ENCODE results near the gene CCL27. TPM values are rescaled to one million over a fixed set of nuclear protein-coding genes. Genes with fewer than 3 reads are reported as not detected.

The CCL27 gene
- total and polyA plus RNA-seq, 10 of the 15 experiments (the other 5 are each of a cell fraction or from before 2014, with no cell fraction given) = 0.45 TPM; not detected in 9

- RAD21 ChIA-PET (ENCODE audit: unreplicated experiment) = interaction anchor here (0.7 to 1.9 kb wide), 4 partner anchors 14 to 45 kb away, joined by 3 to 9 read pairs (median 6); partner anchors contain the start of gene SIGMAR1
- Histone ChIP-seq H2AFZ (ENCODE audit: control insufficient read depth, low read depth, low read length) (peak within 1 kb of the TSS; percentile 98), H3K36me3 (ENCODE audit: control insufficient read depth in 2 of 2, insufficient read depth in 2 of 2, low read length in 1 of 2) (peaks cover 3 to 4% of the 10 kb centered on the region in 2 experiments; a peak in 2 of 4 replicates), H3K4me3 (peak within 1 kb of the TSS; percentile 96), H3K79me2 (ENCODE audit: control insufficient read depth, insufficient read depth, low read length) (peaks cover 2% of the 10 kb centered on the region; the same call in 1 of the 2 replicates), H3K27me3 (replicated peaks in 1 of 2; ENCODE audit: control insufficient read depth in 2 of 2, insufficient read depth in 2 of 2, low read length in 1 of 2) (peaks cover 6 to 7% of the 10 kb centered on the region in 2 experiments; a peak in 2 of 4 replicates), H4K20me1 (ENCODE audit: control insufficient read depth, insufficient read depth) (no peaks in the 10 kb centered on the region), H3K4me1 (ENCODE audit: control insufficient read depth, insufficient read depth, low read length) (peaks cover 6% of the 10 kb centered on the region), H3K4me2 (ENCODE audit: control insufficient read depth, insufficient read depth) (peak within 1 kb of the TSS; percentile 84), H3K9me3 (replicated peaks; ENCODE audit: control insufficient read depth, insufficient read depth, low read length) (no peaks in the 10 kb centered on the region; the same call in 2 of the 3 replicates), H3K9ac (ENCODE audit: control insufficient read depth, insufficient read depth, low read length) (peak within 1 kb of the TSS; percentile 84), H3K27ac (ENCODE audit: control insufficient read depth, insufficient read depth) (peak within 1 kb of the TSS; percentile 14; the same call in 1 of the 2 replicates)
- FAIRE-seq (peak; percentile 100), ATAC-seq (peak; percentile 100), DNase-seq (ENCODE audit: low read depth, low spot score) (peak; percentile 77)
- TSS peak; percentile 70 for BruUV-seq (replicated peaks)
- in situ Hi-C loops (cut with MboI) (no loop called here), intact Hi-C loops (cut with micrococcal nuclease; ENCODE audit: unreplicated experiment) (no loop called here)
- POLR2A ChIA-PET = interaction anchor here (0.9 to 1.5 kb wide), 5 partner anchors 9 to 43 kb away, joined by 3 to 8 read pairs (median 6); partner anchors contain the start of genes RPP25L and SIGMAR1
- CTCF ChIA-PET = interaction anchor here (0.8 to 4.9 kb wide), 8 partner anchors 9 to 242 kb away, joined by 3 to 58 read pairs (median 6); partner anchors contain the start of genes RPP25L and SIGMAR1
- 4% methylated on average over 43 of the region's 43 CpGs for WGBS (ENCODE audit: insufficient coverage, insufficient replicate concordance, low lambda C conversion rate, missing lambda C conversion rate)
- SMC1A ChIA-PET (ENCODE audit: uncharacterized antibody, unreplicated experiment) = interaction anchor here (0.6 to 2.6 kb wide), 8 partner anchors 8 to 82 kb away, joined by 3 to 12 read pairs (median 4); partner anchors contain the start of gene RPP25L
- TF ChIP-seq ATF7 (IDR thresholded peaks at IDR 0.05; ENCODE audit: low read depth) = peak; percentile 78
- TF ChIP-seq PKNOX1 (IDR thresholded peaks at IDR 0.05) = peak; percentile 97
- TF ChIP-seq NFYB (IDR thresholded peaks at IDR 0.05; ENCODE audit: insufficient read depth, low read depth, low read length) = peak; percentile 83; the same call in 1 of the 2 replicates
- TF ChIP-seq HDAC2 (IDR thresholded peaks at IDR 0.05) = no peak
- no peak for TF ChIP-seq CHD1 (IDR thresholded peaks at IDR 0.05; ENCODE audit: low read depth, low read length)
- TF ChIP-seq CREB1 (IDR thresholded peaks at IDR 0.05; ENCODE audit: low read depth) = peak; percentile 93
- TF ChIP-seq SRF (IDR thresholded peaks at IDR 0.05; ENCODE audit: low read depth in 2 of 2, low read length in 2 of 2) = no peak
- TF ChIP-seq MAX (IDR thresholded peaks at IDR 0.05; ENCODE audit: low read depth, low read length) = no peak
- TF ChIP-seq PML (IDR thresholded peaks at IDR 0.05; ENCODE audit: low read length) = no peak
- TF ChIP-seq CEBPZ (IDR thresholded peaks at IDR 0.05; ENCODE audit: low read depth, low read length) = no peak
- TF ChIP-seq NFXL1 (IDR thresholded peaks at IDR 0.05; ENCODE audit: borderline replicate concordance) = no peak
- no peak for TF ChIP-seq NR2F1 (conservative IDR thresholded peaks at IDR 0.05)
- TF ChIP-seq POLR2AphosphoS5 (IDR thresholded peaks at IDR 0.05; ENCODE audit: low read length) = peak; percentile 81
- TF ChIP-seq KDM1A (IDR thresholded peaks at IDR 0.05; ENCODE audit: borderline replicate concordance) = no peak
- TF ChIP-seq POU2F2 (IDR thresholded peaks at IDR 0.05; ENCODE audit: borderline replicate concordance, low read depth, low read length) = peak; percentile 44; the same call in 2 of the 3 replicates
- TF ChIP-seq RCOR1 (conservative IDR thresholded peaks at IDR 0.05; ENCODE audit: low read depth, low read length) = no peak
- TF ChIP-seq IKZF1 (conservative IDR thresholded peaks at IDR 0.05) = 0 out of 2 replicates have a peak, but pooled peaks have one; percentile 8
- TF ChIP-seq MTA3 (IDR thresholded peaks at IDR 0.05; ENCODE audit: borderline replicate concordance, low read length) = no peak
Observed at GRCh38 chr9:34620061-34620994, 42.1 kb downstream of the CCL27 start, which contains the start of gene DCTN3. DCTN3 (minus strand) TSS chr9:34620495; CDS start chr9:34620464, 31 bp downstream.
